Neural progenitor cell (in vitro differentiated cells): Measurements from ENCODE around the gene SLC66A3.

ENCODE experiments used
- EZH2 ChIP-seq: fragments of 200-600 bp; sonication (generic); IDR thresholded peaks from 2 replicates; pipeline ENCODE4 v1.6.1; 2017; ENCODE audit warnings: antibody characterized with exemption, mild to moderate bottlenecking, moderate library complexity
- EZH2phosphoT487 ChIP-seq: fragments of 200-600 bp; sonication (generic); IDR thresholded peaks from 2 replicates; pipeline ENCODE4 v1.6.1; 2017; ENCODE audit warnings: antibody characterized with exemption
- TF ChIP-seq, protein P1 (sequence below): fragments of 200-600 bp; sonication (generic); IDR thresholded peaks from 2 replicates; pipeline ENCODE4 v1.5.1; 2017; ENCODE audit warnings: antibody characterized with exemption, mild to moderate bottlenecking

DNA sequence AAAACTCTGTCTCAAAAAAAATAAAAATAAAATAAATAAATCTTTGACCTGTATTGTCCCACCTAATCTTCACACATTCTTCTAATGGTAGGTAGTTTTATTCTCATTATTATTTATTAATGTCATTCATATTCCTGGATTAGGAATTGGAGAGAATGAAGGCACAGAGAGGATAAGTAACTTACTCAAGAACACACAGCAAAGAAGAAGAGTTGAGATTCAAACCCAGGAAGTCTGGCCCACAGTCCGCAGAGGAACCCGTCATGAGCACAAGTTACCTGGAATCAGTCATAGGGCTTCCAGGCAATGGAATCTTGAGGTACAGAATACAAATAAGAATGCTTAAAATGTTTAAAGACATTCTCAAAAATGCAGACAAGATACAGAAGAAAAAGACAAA, 46.3 kb upstream of the SLC66A3 start:
- TF ChIP-seq, protein P1, sequence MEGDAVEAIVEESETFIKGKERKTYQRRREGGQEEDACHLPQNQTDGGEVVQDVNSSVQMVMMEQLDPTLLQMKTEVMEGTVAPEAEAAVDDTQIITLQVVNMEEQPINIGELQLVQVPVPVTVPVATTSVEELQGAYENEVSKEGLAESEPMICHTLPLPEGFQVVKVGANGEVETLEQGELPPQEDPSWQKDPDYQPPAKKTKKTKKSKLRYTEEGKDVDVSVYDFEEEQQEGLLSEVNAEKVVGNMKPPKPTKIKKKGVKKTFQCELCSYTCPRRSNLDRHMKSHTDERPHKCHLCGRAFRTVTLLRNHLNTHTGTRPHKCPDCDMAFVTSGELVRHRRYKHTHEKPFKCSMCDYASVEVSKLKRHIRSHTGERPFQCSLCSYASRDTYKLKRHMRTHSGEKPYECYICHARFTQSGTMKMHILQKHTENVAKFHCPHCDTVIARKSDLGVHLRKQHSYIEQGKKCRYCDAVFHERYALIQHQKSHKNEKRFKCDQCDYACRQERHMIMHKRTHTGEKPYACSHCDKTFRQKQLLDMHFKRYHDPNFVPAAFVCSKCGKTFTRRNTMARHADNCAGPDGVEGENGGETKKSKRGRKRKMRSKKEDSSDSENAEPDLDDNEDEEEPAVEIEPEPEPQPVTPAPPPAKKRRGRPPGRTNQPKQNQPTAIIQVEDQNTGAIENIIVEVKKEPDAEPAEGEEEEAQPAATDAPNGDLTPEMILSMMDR: no peak
- TF ChIP-seq EZH2: no peak
- no peak for TF ChIP-seq EZH2phosphoT487
